Prostate gland (tissue), 2 donors: Measurements from ENCODE around the gene CES4A. TPM values are rescaled to one million over a fixed set of nuclear protein-coding genes. Genes with fewer than 3 reads are reported as not detected.
"Not testable (repeated sequence)": the region's sequence is repeated elsewhere in the genome, so short reads cannot be mapped to it uniquely, and the experiment has no call there.

Experiments
- DNase-seq: peaks from one replicate; pipeline ENCODE4 v3.0.0-alpha.2; 2019; ENCODE audit warnings: low spot score
- H3K27ac ChIP-seq, 2 donors: fragments of 200-600 bp; sonication (generic); 2 replicates each; pipeline ENCODE4 v1.5.1; 2017 to 2019
- H3K27me3 ChIP-seq: fragments of 200-600 bp; sonication (generic); replicated peaks from 2 replicates; pipeline ENCODE4 v1.5.1; 2019; ENCODE audit not compliant: insufficient read depth
- H3K36me3 ChIP-seq, 2 donors: fragments of 200-600 bp; sonication (generic); 1 replicate in 1 of 2; 2 replicates in 1 of 2; pipeline versions ENCODE4 v1.5.1 to v1.8.1; 2017 to 2019
- H3K4me1 ChIP-seq: fragments of 200-600 bp; sonication (generic); replicated peaks from 2 replicates; pipeline ENCODE4 v1.5.1; 2019
- H3K4me3 ChIP-seq, 2 donors: fragments of 200-600 bp; sonication (generic); 2 replicates each; pipeline ENCODE4 v1.5.1; 2017 to 2019
- H3K9me3 ChIP-seq: fragments of 200-600 bp; sonication (generic); 2 replicates; pipeline ENCODE4 v1.5.1; 2017
- POLR2A ChIP-seq: fragments of 450-650 bp; IDR thresholded peaks from one replicate; pipeline ENCODE4 v1.6.1; 2016; ENCODE audit warnings: antibody characterized with exemption, mild to moderate bottlenecking
- POLR2AphosphoS5 ChIP-seq: sonication (generic); formaldehyde crosslinking; IDR thresholded peaks from one replicate; pipeline ENCODE4 v1.6.1; 2017; ENCODE audit warnings: antibody characterized with exemption
- WGBS: methylation state at CpG from one replicate; pipeline ENCODE4 v1.1.5; 2018; 5-methylcytosine and 5-hydroxymethylcytosine counted together
- intact Hi-C: fragments of 100-400 bp; cut with DNase I; formaldehyde crosslinking; loops from one replicate; pipeline ENCODE4 v1.14.2; 2022
- total RNA-seq, 2 donors: library from RNA; depleted of rRNA; stranded (reverse); fragments of >200 nt; gene quantifications; one replicate each; pipeline ENCODE4 v1.1.0, GENCODE V29; 2016
- TF ChIP-seq, protein P1 (sequence below), 4 experiments: fragments of 200-600 bp in 2 of 4; fragments of 450-650 bp in 2 of 4; sonication (generic) in 2 of 4; IDR thresholded peaks; 1 replicate in 3 of 4; 2 replicates in 1 of 4; pipeline ENCODE4 v1.5.1; 2016 to 2019; ENCODE audit warnings: antibody characterized with exemption in 4 of 4, mild to moderate bottlenecking in 2 of 4, moderate library complexity in 2 of 4

Gene CES4A
- total RNA-seq, 2 donors from 2014 or later, result 1.4 to 10.7 TPM

DNA sequence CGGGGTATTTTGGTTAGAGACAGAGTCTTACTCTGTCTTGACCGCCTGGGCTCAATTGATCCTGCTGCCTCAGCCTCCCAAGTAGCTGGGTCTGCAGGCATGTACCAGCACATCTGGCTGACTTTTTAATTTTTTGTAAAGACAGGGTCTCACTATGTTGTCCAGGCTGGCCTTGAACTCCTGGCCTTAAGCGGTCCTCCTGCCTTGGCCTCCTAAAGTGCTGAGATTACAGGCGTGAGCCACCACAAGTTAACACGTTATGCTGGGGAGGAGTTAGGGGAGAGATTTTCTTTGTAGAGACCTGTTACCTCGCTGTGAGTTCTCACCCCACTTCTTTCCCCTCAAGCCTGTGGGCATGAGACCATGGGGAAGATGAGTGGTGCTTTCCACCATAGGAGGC, 1.8 kb upstream of the CES4A start:
- DNase-seq, result no peak
- intact Hi-C loops, result no loop called here
- no peaks in the 10 kb centered on the region for H3K9me3 ChIP-seq
- no peak overlapping the region for H3K27ac ChIP-seq
- no peaks in the 10 kb centered on the region for H3K36me3 ChIP-seq
- WGBS, result 95% methylated on average over 6 of the region's 6 CpGs
- no peak overlapping the region for H3K4me3 ChIP-seq
- no peaks in the 10 kb centered on the region for H3K27me3 ChIP-seq
- H3K4me1 ChIP-seq, result no peaks in the 10 kb centered on the region
- TF ChIP-seq POLR2A (no peak), POLR2AphosphoS5 (no peak)
- TF ChIP-seq, protein P1, sequence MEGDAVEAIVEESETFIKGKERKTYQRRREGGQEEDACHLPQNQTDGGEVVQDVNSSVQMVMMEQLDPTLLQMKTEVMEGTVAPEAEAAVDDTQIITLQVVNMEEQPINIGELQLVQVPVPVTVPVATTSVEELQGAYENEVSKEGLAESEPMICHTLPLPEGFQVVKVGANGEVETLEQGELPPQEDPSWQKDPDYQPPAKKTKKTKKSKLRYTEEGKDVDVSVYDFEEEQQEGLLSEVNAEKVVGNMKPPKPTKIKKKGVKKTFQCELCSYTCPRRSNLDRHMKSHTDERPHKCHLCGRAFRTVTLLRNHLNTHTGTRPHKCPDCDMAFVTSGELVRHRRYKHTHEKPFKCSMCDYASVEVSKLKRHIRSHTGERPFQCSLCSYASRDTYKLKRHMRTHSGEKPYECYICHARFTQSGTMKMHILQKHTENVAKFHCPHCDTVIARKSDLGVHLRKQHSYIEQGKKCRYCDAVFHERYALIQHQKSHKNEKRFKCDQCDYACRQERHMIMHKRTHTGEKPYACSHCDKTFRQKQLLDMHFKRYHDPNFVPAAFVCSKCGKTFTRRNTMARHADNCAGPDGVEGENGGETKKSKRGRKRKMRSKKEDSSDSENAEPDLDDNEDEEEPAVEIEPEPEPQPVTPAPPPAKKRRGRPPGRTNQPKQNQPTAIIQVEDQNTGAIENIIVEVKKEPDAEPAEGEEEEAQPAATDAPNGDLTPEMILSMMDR (IDR thresholded peaks at IDR 0.05), result no peak

DNA sequence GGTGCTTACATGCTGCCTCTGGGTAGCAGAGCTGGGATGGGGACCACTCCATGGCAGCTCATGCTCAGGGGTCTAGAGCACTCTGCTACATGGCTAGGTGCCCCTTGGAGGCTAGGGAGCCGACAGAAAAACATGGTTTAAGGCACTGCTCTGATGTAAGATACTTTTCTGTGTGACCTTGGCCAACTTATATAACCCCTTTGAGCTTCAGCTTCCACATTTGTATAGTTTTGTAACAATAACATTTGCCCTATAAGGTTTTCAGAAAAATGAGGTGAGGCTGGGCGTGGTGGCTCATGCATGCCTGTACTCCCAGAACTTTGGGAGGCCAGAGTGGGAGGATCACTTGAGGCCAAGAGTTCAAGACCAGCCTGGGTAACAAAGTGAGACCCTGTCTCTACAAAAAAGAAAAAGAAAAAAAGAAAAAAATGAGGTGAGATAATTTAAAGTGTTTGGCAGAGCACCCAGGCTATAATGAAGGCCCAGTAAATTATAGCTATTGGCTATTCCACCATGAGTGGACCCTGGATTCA, 3.2 kb downstream of the CES4A start:
- Histone ChIP-seq H3K4me1 (no peaks in the 10 kb centered on the region), H3K27ac (no peak overlapping the region), H3K9me3 (no peaks in the 10 kb centered on the region), H3K36me3 (no peaks in the 10 kb centered on the region), H3K4me3 (no peak overlapping the region), H3K27me3 (no peaks in the 10 kb centered on the region)
- TF ChIP-seq POLR2A (no peak), POLR2AphosphoS5 (no peak)
- TF ChIP-seq, protein P1 (IDR thresholded peaks at IDR 0.05), result no peak
- 88% methylated on average over 2 of the region's 2 CpGs for WGBS
- intact Hi-C loops, result no loop called here
- no peak for DNase-seq

DNA sequence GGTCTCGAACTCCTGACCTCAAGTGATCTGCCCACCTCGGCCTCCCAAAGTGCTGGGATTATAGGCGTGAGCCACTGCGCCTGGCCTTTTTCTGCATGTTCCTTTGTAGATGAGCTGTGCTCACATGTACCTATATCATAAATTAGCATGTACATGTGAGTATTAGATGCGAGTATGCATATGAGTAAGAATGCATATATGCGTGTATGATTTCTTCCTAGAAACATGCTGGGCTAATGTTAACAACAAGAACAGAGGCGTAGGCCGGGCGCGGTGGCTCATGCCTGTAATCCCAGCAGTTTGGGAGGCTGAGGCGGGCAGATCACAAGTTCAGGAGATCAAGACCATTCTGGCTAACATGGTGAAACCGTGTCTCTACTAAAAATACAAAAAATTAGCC, 5.2 kb downstream of the CES4A start:
- H3K4me3 ChIP-seq, H3K4me1 ChIP-seq, H3K36me3 ChIP-seq, H3K27ac ChIP-seq, DNase-seq, H3K9me3 ChIP-seq, intact Hi-C loops, H3K27me3 ChIP-seq: not testable (repeated sequence)
- 95% methylated on average over 12 of the region's 12 CpGs for WGBS

DNA sequence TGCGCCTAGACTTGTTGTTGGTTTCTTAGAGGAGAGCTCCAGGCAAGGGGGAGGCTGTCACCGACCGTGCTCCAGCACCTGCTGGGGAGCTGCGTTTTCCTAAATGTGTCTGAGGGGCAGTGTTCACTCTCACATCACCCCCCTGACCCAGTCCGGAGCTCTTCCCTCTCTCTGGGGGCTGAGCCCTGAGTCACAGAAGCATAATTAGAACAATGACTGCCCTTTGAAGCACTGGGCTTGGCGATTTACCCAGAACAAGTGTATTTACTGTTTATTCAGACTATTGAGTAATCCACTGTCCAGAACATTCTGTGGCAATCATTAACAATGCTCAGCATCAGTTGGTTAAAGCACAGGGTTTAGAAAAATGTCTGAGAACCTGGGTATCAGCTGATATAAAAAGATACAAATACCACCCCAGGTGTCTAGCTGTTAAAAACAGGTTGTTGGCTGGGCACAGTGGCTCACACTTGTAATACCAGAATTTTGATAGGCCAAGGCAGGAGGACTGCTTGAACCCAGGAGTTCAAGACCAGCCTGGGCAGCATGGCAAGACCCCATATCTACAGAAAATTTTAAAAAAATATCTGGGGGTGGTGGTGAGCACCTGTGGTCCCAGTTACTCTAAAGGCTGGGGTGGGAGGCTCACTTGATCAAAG, 8.1 kb downstream of the CES4A start:
- no peaks in the 10 kb centered on the region for H3K9me3 ChIP-seq
- 41% methylated on average over 6 of the region's 6 CpGs for WGBS
- no peaks in the 10 kb centered on the region for H3K4me1 ChIP-seq
- peak overlapping the region; percentile 45 to 54 for H3K27ac ChIP-seq
- H3K36me3 ChIP-seq, result no peaks in the 10 kb centered on the region
- DNase-seq, result peak; percentile 81
- H3K4me3 ChIP-seq, result no peak overlapping the region
- intact Hi-C loops, result no loop called here
- no peaks in the 10 kb centered on the region for H3K27me3 ChIP-seq
- peak; percentile 94 for TF ChIP-seq POLR2AphosphoS5
- TF ChIP-seq, protein P1 (IDR thresholded peaks at IDR 0.05), result no peak

DNA sequence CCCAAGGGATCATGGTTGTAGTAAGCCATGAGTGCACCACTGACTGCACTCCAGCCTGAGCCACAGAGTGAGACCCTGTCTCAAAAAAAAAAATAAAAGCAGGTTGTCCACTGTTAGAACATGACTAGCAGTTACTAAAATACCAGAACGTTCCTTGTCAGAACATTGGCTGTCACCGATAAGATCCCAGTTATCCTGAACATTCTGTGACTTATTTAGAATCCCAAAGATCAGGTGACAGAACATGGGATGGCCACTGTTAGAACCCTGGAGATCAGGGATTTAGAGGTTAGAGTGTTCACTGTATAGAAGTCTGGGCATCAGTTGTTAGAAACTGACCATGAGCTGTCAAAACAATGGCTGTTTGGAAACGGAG, 8.6 kb downstream of the CES4A start:
- Histone ChIP-seq H3K4me3 (no peak overlapping the region), H3K36me3 (no peaks in the 10 kb centered on the region), H3K27me3 (no peaks in the 10 kb centered on the region), H3K27ac (peak overlapping the region; percentile 45 to 54), H3K4me1 (no peaks in the 10 kb centered on the region), H3K9me3 (no peaks in the 10 kb centered on the region)
- whole genome bisulfite sequencing, result 46% methylated on average over 3 of the region's 3 CpGs
- DNase-seq, result no peak
- no peak for TF ChIP-seq POLR2A
- TF ChIP-seq POLR2AphosphoS5, result no peak
- TF ChIP-seq, protein P1 (IDR thresholded peaks at IDR 0.05), result no peak
- intact Hi-C loops, result no loop called here
